A549 treated with Hydrocortisone at 1 μM for 4 hours (cell line): ENCODE measurements around the gene SPATA31A3. TPM values are rescaled to one million over a fixed set of nuclear protein-coding genes. Genes with fewer than 3 reads are reported as not detected.

Experiments used
- total RNA-seq: library from RNA; stranded (reverse); fragments of 200-300 nt; extraction: Qiagen RNA extraction; gene quantifications from 5 replicates; pipeline ENCODE4 v1.2.3, GENCODE V29; 2022

Gene SPATA31A3
- total RNA-seq = not detected in 5 replicates

GRCh38 chr9:66992450-66992849, at the start of gene SPATA31A3:
TSS of gene SPATA31A3 (minus strand) at chr9:66992550. CDS start at chr9:66992521, 29 bp downstream.

Other genes starting within 250 kb of the SPATA31A3 start
- 1.7 to 2.2 TPM (median 1.9 TPM) in 5 replicates for gene ZNF658, start 91.8 kb downstream of the SPATA31A3 start, total RNA-seq